ENCODE results near the gene CEP131. TPM values are rescaled to one million over a fixed set of nuclear protein-coding genes. Genes with fewer than 3 reads are reported as not detected.

The CEP131 gene
- total RNA-seq, result 10 to 100 TPM in 1 of 4 donors, 1 to 10 TPM in 3; 5.7 to 21.3 (median 6.8) TPM

DNA sequence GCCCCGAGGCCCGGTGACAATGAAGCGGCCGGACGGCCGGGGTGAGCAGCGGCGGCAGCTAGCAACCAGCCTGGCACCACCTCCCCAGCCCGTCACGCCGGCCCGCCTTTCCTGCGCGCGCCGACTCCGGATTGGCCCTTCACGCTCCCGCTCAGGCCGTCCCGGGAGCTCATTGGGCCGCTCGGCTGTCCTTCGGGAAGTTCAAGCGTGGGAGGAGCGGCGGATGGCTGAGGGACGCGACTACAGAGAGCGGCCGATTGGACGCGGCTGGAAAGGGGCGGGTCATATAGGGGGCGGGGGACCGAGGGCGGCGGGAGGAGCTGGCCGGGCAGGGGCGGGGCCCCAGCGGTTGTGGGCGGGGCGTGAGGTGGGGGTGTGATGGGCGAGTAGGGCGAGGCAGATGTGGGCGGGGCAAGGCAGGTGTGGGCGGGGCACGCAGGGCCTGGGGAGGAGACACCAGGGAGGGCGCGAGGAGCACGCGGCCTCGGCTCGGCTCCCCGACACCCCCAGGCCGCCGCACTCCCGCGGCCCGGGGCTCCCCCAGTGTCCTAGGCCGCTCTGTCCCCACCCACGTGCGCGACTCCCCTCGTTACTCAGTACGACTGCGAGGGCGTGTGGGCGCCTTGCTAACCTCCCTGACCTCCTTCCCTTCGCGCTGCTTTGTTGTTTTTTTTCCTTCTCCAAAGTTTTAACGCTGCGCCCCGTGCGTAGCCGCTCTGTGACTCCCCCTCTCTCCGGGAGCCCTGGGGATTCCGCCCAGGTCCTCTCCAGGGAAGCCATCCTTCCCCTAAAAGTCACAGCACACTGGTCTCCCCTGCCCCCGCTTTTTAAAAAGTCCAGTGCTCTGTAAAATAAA lies at the start of gene CEP131:
Gene CEP131, minus strand, starts transcription at position 60 of the 856 bp plus-strand sequence. CDS start 2,909 bp downstream, outside the sequence.
- intact Hi-C loops (cut with DNase I; ENCODE audit: low total_unique reads) (no loop called here), in situ Hi-C loops (cut with MboI; ENCODE audit: low pct_ligation_motif_present in 1 of 4, low pct_unique_long_range_greater_than_20kb in 1 of 4, low sequenced_read_pairs in 3 of 4) (no loop called here)
- peak within 1 kb of the TSS; percentile 60 to 91 (median 72) for H3K4me3 ChIP-seq
- WGBS, 2 donors (ENCODE audit: low coverage in 1 of 2), result 1% methylated on average over 48 of the region's 79 CpGs; no CpG with 5 or more reads in 1 of the 2 donors
- H3K27me3 ChIP-seq, result no peaks in the 10 kb centered on the region
- no peak for TF ChIP-seq CTCF (IDR thresholded peaks at IDR 0.05)
- TF ChIP-seq POLR2A (IDR thresholded peaks at IDR 0.05), result no peak
- peak in 2 of 3 donors; percentile 32 to 39 for TF ChIP-seq POLR2AphosphoS5 (IDR thresholded peaks at IDR 0.05)
- TF ChIP-seq EP300 (IDR thresholded peaks at IDR 0.05; ENCODE audit: low read depth), result no peak
- peak within 1 kb of the TSS; percentile 43 to 75 (median 62) for H3K27ac ChIP-seq
- H3K9me3 ChIP-seq, result no peaks in the 10 kb centered on the region
- DNase-seq, result peak; percentile 99
- no peaks in the 10 kb centered on the region for H3K36me3 ChIP-seq
- peaks cover 9 to 23% (median 21%) of the 10 kb centered on the region in 4 donors for H3K4me1 ChIP-seq

- Histone ChIP-seq H3K27ac (no peak overlapping the region), H3K36me3 (peaks cover 0 to 57% (median 9%) of the 10 kb centered on the region in 4 donors), H3K4me3 (no peak overlapping the region), H3K27me3 (no peaks in the 10 kb centered on the region), H3K4me1 (no peaks in the 10 kb centered on the region), H3K9me3 (no peaks in the 10 kb centered on the region)
- DNase-seq, result no peak
- WGBS, 2 donors (ENCODE audit: low coverage in 1 of 2), result 98% methylated on average over 12 of the region's 12 CpGs; no CpG with 5 or more reads in 1 of the 2 donors
- TF ChIP-seq CTCF (IDR thresholded peaks at IDR 0.05), result no peak
- no peak for TF ChIP-seq EP300 (IDR thresholded peaks at IDR 0.05; ENCODE audit: low read depth)
- no peak for TF ChIP-seq POLR2A (IDR thresholded peaks at IDR 0.05)
- no peak for TF ChIP-seq POLR2AphosphoS5 (IDR thresholded peaks at IDR 0.05)
- intact Hi-C loops (cut with DNase I; ENCODE audit: low total_unique reads) (no loop called here), in situ Hi-C loops (cut with MboI; ENCODE audit: low pct_ligation_motif_present in 1 of 4, low pct_unique_long_range_greater_than_20kb in 1 of 4, low sequenced_read_pairs in 3 of 4) (loop anchor here in 3 of 4 donors (25.0 kb wide), 2 partner anchors 216 to 341 kb away; no protein-coding TSS in a partner anchor)
These were observed 48.5 kb upstream of the CEP131 start for GRCh38 chr17:81271226-81271625.

DNA sequence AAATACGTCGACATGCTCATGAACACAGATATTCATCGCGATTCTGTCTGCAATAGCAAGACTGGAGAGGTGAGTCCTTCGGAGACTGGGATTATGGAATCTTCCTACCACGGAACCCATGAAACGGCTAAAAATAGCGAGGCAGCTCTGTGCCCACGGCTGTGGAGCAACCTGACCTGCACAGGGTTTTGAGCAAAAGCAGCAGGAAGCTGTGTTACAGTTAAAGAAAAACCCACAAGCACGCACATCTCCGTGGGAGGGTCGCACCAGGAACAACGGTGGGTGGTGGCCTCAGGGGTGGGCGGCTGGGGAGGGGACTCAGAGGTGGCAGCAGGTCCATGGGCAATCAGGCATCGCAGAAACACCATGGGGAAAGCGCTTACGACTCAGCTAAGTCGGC lies 47.5 kb upstream of the CEP131 start:
- in situ Hi-C loops (cut with MboI; ENCODE audit: low pct_ligation_motif_present in 1 of 4, low pct_unique_long_range_greater_than_20kb in 1 of 4, low sequenced_read_pairs in 3 of 4) (loop anchor here in 3 of 4 donors (25.0 kb wide), 2 partner anchors 217 to 342 kb away; no protein-coding TSS in a partner anchor), intact Hi-C loops (cut with DNase I; ENCODE audit: low total_unique reads) (no loop called here)
- Histone ChIP-seq H3K27ac (no peak overlapping the region), H3K4me1 (no peaks in the 10 kb centered on the region), H3K4me3 (no peak overlapping the region), H3K27me3 (no peaks in the 10 kb centered on the region), H3K36me3 (peaks cover 0 to 58% (median 9%) of the 10 kb centered on the region in 4 donors), H3K9me3 (no peaks in the 10 kb centered on the region)
- 95% methylated on average over 18 of the region's 18 CpGs; no CpG with 5 or more reads in 1 of the 2 donors for WGBS, 2 donors (ENCODE audit: low coverage in 1 of 2)
- TF ChIP-seq POLR2AphosphoS5 (IDR thresholded peaks at IDR 0.05), result no peak
- TF ChIP-seq CTCF (IDR thresholded peaks at IDR 0.05), result no peak
- TF ChIP-seq POLR2A (IDR thresholded peaks at IDR 0.05), result no peak
- no peak for TF ChIP-seq EP300 (IDR thresholded peaks at IDR 0.05; ENCODE audit: low read depth)
- DNase-seq, result no peak

DNA sequence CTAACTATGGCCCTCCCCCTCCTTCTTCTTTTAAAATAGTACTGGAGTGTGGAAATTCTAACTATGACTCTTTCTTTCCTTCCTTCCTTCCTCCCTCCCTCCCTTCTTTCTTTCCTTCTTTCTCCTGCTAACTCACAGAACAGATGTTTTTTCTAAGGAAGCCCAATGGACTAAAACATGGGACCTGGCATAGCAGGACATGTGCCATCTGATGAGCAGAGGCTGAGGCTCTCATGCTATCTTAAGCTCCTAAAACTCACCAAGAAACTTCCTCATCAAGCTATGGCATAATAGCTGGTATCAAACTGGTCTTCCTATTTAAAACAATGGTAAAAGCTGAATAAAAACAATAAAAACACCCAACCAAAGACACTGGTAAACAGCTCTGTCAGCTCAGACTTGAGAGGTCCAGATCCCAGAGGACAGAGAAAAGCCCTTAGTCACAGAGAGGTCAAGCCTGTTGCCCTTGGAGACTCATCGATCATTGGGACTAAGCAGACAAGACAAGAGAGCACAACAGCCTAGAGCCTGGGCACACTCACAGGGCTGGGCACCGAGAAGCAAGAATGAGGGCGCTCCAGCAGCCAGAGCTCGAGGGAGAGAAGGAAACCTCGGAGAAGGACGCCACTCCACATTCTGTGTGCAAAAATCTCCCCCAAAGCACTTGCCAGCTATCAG lies 44.8 kb upstream of the CEP131 start:
- no peaks in the 10 kb centered on the region for H3K4me1 ChIP-seq
- H3K27ac ChIP-seq, result no peak overlapping the region
- in situ Hi-C loops (cut with MboI; ENCODE audit: low pct_ligation_motif_present in 1 of 4, low pct_unique_long_range_greater_than_20kb in 1 of 4, low sequenced_read_pairs in 3 of 4), result loop anchor here in 3 of 4 donors (25.0 kb wide), 2 partner anchors 220 to 345 kb away; no protein-coding TSS in a partner anchor
- no peaks in the 10 kb centered on the region for H3K9me3 ChIP-seq
- WGBS, 2 donors (ENCODE audit: low coverage in 1 of 2), result 93% methylated on average over 6 of the region's 6 CpGs; no CpG with 5 or more reads in 1 of the 2 donors
- TF ChIP-seq EP300 (IDR thresholded peaks at IDR 0.05; ENCODE audit: low read depth), result no peak
- TF ChIP-seq POLR2AphosphoS5 (IDR thresholded peaks at IDR 0.05), result no peak
- no peak for TF ChIP-seq CTCF (IDR thresholded peaks at IDR 0.05)
- no peak for TF ChIP-seq POLR2A (IDR thresholded peaks at IDR 0.05)
- H3K4me3 ChIP-seq, result no peak overlapping the region
- H3K27me3 ChIP-seq, result no peaks in the 10 kb centered on the region
- H3K36me3 ChIP-seq, result peaks cover 0 to 41% (median 7%) of the 10 kb centered on the region in 4 donors
- intact Hi-C loops (cut with DNase I; ENCODE audit: low total_unique reads), result no loop called here
- DNase-seq, result no peak
